Activated naive CD4-positive, alpha-beta T cell treated with anti-CD3 and anti-CD28 coated beads, Interleukin-2, amount 10 ng/mL, durations not matched to agents 7 days and 5 days (primary cell): ENCODE data around the gene SHC2.

Experiments
- CTCF ChIA-PET: fragments of 350-600 bp; sonication (Branson Sonifier 250); formaldehyde crosslinking; loops from one replicate; lab custom pipeline; 2021; ENCODE audit warnings: antibody characterized with exemption; lab: Charles Lee
- DNase-seq: peaks from one replicate; pipeline ENCODE4 v3.0.0-alpha.2; 2020
- H3K27ac Mint-ChIP-seq: one replicate; pipeline ENCODE4 v1.8.0; 2021; ENCODE audit warnings: mild to moderate bottlenecking, moderate library complexity, mixed read lengths
- H3K27me3 Mint-ChIP-seq: one replicate; pipeline ENCODE4 v1.8.0; 2021; ENCODE audit warnings: mild to moderate bottlenecking, mixed read lengths
- H3K36me3 Mint-ChIP-seq: one replicate; pipeline ENCODE4 v1.8.0; 2021; ENCODE audit warnings: mixed read lengths
- H3K4me1 Mint-ChIP-seq: one replicate; pipeline ENCODE4 v1.8.0; 2021; ENCODE audit warnings: mixed read lengths
- H3K4me3 Mint-ChIP-seq: one replicate; pipeline ENCODE4 v1.8.0; 2021; ENCODE audit warnings: mild to moderate bottlenecking, moderate library complexity, mixed read lengths
- H3K9me3 Mint-ChIP-seq: one replicate; pipeline ENCODE4 v1.8.0; 2021; ENCODE audit warnings: mixed read lengths

SHC2 gene

DNA sequence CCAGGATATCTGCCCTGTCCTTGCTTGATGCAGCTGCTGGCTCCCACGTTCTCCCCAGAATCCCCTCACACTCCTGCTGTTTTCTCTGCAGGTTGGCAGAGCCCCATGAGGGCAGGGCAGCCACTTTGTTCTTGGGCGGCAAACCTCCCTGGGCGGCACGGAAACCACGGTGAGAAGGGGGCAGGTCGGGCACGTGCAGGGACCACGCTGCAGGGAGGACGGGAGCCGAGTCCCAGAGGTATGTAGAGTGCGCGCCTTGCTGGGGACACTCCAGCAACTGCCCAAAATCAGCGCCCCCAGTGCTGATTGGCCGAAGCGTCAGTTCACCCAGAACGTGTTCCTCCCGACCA is 86.0 kb downstream of the SHC2 start:
- Mint-ChIP-seq H3K4me1 (peaks cover 2% of the 10 kb centered on the region), H3K27me3 (peaks cover 35% of the 10 kb centered on the region), H3K36me3 (no peaks in the 10 kb centered on the region), H3K27ac (no peak overlapping the region), H3K9me3 (no peaks in the 10 kb centered on the region), H3K4me3 (no peak overlapping the region)
- DNase-seq = no peak
- CTCF ChIA-PET = no interaction called here

DNA sequence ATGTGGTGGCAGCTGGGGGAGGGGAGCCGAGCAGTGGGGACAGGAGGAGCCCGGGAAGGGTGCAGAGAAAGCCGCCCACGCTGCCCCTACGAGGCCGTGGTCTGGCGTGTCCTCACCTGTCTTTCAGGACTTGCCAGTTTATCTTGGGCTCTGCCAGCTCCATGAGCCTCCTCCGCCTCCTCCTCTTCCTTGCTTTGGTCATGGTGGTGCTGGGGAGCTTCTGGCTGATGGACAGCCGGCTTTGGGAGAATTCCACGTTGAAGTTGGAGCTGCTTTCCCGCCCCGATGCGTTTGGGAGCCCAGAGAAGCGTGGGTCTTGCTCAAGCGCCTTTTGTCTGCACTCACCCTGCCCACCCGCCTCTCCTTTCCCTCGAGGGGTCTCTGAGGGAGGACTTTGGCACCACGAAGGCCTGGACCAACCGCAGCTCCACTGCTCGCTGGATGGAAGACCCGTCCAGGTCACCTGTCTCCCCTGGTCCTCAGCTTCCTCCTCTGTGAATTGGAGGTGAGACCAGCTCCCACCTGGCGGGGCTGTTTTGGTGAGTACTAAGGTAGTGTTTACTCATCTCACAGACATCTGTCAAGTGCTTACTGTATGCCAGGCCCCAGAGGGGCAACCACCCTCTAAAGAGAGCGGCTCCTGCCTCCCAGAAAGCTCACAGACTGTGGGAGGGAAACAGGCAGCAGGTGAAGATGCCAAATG is 86.5 kb downstream of the SHC2 start:
- CTCF ChIA-PET = no interaction called here
- no peaks in the 10 kb centered on the region for H3K9me3 Mint-ChIP-seq

DNA sequence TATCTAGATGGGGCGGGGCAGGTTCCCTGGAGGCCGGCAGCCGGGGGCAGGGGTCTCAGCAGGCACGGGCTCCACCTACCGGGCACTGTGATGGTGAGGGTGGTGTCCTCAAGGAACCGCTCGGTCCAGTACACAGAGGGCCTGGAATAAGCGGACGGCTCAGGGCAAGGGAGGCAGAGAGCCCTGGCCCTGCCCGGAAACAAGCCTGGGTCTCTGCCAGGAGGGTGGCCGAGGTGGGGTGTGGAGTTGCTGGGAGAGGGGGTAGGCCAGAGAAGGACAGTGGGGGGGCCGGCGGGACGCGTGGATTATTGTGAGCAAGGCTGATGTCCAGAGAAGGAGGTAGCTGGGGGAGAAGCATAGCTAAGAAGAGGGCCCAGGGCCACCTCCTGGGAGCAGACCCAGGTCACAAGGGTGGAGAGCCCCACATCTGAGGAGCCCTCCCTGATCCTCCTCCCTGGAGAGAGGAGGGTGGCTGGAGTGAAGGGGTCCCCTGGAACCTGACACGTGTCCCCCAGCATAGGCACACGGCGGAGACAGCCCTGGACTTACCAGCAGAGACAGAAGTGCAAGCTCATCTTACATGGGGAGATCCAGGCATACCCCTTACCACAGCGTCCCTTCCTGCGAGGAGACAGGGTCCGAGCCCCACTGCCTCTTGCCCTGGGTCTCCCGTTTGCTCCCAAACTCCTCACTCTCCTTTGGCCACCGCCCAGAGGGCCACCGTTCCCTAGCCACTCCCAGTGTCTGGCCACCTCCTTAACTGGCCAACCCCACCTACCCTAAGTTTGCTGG is 87.2 kb downstream of the SHC2 start:
- no peaks in the 10 kb centered on the region for H3K36me3 Mint-ChIP-seq
- H3K4me1 Mint-ChIP-seq = peaks cover 2% of the 10 kb centered on the region
- no peak overlapping the region for H3K27ac Mint-ChIP-seq
- no peak overlapping the region for H3K4me3 Mint-ChIP-seq
- DNase-seq = no peak
- H3K9me3 Mint-ChIP-seq = no peaks in the 10 kb centered on the region
- H3K27me3 Mint-ChIP-seq = peaks cover 35% of the 10 kb centered on the region
- CTCF ChIA-PET = no interaction called here

More for the DNA sequence above, 86.5 kb downstream of the SHC2 start:
- H3K4me3 Mint-ChIP-seq = no peak overlapping the region
- H3K36me3 Mint-ChIP-seq = no peaks in the 10 kb centered on the region
- peaks cover 35% of the 10 kb centered on the region for H3K27me3 Mint-ChIP-seq
- no peak for DNase-seq
- no peak overlapping the region for H3K27ac Mint-ChIP-seq
- H3K4me1 Mint-ChIP-seq = peaks cover 2% of the 10 kb centered on the region

DNA sequence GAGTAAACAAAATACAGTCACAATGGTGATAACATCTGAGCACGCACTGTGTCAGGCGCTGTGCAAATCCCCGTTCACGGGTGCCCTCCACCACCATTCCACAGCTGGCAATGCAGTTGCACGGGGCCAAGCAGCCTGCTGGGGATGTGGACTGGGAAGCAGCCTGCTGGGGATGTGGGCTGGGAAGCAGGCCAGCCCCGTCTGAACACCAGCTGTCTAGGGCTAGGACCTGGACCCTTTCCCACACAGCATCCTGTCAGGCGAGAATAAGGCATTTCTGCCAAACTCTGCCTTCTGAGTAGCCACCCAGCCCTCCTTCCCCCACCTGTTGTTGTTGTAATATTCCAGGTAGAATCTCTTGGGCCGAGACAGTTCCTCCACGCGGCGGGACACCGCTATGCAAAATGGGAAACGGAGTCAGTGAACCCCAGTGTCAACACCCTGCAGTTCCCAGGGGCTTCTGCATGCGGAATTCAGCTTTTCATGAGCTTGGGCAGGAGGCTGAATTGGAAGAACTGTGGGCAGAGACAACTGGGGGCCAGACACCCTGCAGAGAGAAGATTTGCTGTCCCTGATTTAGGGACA is 88.4 kb downstream of the SHC2 start:
- H3K9me3 Mint-ChIP-seq = no peaks in the 10 kb centered on the region
- H3K4me1 Mint-ChIP-seq = no peaks in the 10 kb centered on the region
- no peak overlapping the region for H3K27ac Mint-ChIP-seq
- no peaks in the 10 kb centered on the region for H3K36me3 Mint-ChIP-seq
- CTCF ChIA-PET = no interaction called here
- no peak overlapping the region for H3K4me3 Mint-ChIP-seq
- no peak for DNase-seq
- peaks cover 33% of the 10 kb centered on the region for H3K27me3 Mint-ChIP-seq

DNA sequence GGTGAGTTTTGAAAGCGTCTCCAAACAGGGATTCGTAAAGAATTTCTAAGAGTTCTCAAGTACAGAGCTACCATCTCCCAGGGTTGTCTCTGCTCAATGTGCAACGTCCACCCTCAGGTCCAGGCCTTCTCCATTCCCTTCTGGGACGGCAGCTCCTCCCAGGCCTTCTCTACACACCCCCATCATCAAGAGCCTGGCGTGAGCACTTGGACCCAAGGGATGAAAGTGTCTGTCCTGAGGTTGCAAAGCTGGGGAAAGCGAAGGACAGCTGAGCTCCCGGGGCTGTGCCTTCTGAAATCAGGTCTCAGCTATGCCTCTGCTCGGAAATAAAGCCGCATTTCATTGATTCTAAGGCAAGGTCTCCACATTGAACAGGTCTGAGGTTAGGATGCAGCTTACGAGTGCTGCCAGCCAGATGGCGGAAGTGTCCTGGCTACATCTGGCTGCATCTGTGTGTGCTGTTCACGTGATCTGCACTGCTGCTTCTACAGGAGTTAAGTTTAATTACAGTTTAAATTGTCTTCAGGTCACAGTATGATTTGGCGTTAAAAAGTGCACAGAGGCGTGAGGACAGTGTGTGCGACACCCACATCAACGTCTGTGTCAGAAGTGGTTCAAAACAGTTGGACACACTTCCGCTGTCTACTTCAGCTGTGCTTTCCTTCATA is 89.2 kb downstream of the SHC2 start:
- Mint-ChIP-seq H3K27ac (no peak overlapping the region), H3K4me3 (no peak overlapping the region), H3K4me1 (no peaks in the 10 kb centered on the region), H3K9me3 (no peaks in the 10 kb centered on the region), H3K36me3 (no peaks in the 10 kb centered on the region), H3K27me3 (peaks cover 38% of the 10 kb centered on the region)
- no peak for DNase-seq
- CTCF ChIA-PET = interaction anchor here (1.7 kb wide), 1 partner anchor 139 kb away, joined by 4 read pairs; no protein-coding TSS in a partner anchor

DNA sequence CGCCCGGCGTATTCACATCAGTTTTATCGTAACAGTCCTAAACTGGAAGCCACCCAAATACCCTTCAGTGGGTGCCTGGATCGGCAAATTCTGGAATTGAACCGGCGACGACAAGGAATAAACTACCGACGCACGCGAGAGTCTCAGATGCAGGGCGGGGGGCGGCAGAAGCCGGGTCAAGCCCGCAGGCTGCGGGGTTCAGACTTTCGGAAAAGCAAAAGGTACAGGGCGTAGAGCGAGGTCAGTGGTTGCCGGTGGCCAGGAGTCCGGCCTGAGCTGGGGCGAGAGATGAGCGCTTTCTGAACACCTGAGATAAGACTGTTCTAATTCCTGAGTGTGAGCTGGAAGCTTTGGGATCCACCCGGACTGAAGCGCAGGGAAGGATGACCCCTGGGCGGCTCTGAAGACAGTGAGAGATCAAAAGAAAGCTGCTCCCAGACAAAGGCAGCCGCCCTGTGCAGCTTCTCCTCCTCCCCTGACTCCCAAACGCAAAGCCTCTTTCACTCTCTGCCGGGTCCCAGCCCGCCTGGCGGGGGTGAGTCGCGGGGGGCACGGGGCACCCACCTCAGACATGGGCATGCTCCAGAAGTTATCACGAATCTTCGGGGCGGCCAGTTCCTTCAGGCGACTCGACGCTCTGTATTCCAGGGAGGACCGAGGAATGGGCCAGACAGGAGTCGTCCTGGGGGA is 90.0 kb downstream of the SHC2 start:
- Mint-ChIP-seq H3K9me3 (no peaks in the 10 kb centered on the region), H3K27me3 (peaks cover 38% of the 10 kb centered on the region)
- no peak for DNase-seq

DNA sequence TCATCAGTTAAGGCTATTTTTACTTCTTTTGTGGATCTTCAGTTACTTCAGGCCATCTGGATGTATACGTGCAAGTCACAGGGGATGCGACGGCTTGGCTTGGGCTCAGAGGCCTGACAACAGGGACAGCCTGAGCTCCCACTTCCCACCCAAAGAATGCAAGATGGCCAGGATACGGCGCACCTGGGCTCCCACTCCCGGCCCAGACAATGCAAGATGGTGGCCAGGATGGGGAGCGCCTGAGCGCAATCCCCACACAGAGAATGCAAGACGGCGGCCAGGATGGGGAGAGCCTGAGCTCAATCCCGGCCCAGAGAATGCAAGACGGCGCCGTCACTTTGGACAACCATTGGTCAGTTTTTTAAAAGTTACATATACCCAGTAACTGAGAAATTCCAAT is 91.0 kb downstream of the SHC2 start:
- Mint-ChIP-seq H3K27me3 (peaks cover 39% of the 10 kb centered on the region), H3K36me3 (no peaks in the 10 kb centered on the region), H3K9me3 (no peaks in the 10 kb centered on the region), H3K27ac (no peak overlapping the region), H3K4me3 (no peak overlapping the region), H3K4me1 (no peaks in the 10 kb centered on the region)
- CTCF ChIA-PET = interaction anchor here (1.7 kb wide), 1 partner anchor 141 kb away, joined by 4 read pairs; no protein-coding TSS in a partner anchor
- DNase-seq = no peak

More for the DNA sequence above, 90.0 kb downstream of the SHC2 start:
- CTCF ChIA-PET = interaction anchor here (1.7 kb wide), 1 partner anchor 140 kb away, joined by 4 read pairs; no protein-coding TSS in a partner anchor
- no peak overlapping the region for H3K4me3 Mint-ChIP-seq
- H3K27ac Mint-ChIP-seq = no peak overlapping the region
- H3K4me1 Mint-ChIP-seq = no peaks in the 10 kb centered on the region
- H3K36me3 Mint-ChIP-seq = no peaks in the 10 kb centered on the region

DNA sequence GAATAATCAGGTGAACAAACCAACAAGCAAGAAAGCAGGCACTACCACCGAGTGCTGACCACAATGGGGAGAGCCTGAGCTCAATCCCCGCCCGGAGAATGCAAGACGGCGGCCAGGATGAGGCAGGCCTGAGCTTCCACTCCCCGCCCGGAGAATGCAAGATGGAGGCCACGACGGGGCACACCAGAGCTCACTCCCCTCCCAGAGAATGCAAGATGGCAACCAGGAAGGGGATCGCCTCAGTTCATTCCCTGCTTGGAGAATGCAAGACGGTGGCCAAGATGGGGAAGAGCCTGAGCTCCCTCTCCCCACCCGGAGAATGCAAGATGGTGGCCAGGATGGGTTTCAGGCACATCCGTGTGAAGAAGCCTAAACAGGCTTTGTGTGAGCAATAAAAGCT is 91.6 kb downstream of the SHC2 start:
- H3K4me3 Mint-ChIP-seq = no peak overlapping the region
- no peaks in the 10 kb centered on the region for H3K9me3 Mint-ChIP-seq
- no peak for DNase-seq
- peaks cover 33% of the 10 kb centered on the region for H3K27me3 Mint-ChIP-seq
- CTCF ChIA-PET = no interaction called here
- H3K36me3 Mint-ChIP-seq = no peaks in the 10 kb centered on the region
- H3K4me1 Mint-ChIP-seq = no peaks in the 10 kb centered on the region
- H3K27ac Mint-ChIP-seq = no peak overlapping the region

DNA sequence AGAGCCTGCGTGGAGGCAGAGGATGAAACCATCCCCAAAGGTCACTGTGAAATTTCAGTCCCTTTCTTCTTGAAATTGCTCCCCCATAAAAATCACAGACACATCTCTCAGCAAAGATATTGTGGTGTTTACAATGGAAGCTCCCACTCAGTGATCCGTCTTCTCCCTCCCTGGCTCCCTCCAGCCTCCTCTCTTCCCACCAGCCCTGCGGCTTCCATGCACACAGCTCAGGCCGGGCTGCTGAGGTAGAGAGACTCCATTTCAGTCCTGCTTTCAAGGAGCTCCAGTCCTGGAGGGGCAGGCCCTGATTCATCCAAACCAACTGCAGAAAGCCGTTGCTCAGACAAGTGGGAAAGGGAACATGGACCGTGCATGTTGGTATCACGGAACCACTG is 92.2 kb downstream of the SHC2 start:
- Mint-ChIP-seq H3K9me3 (no peaks in the 10 kb centered on the region), H3K4me3 (no peak overlapping the region), H3K27ac (no peak overlapping the region), H3K4me1 (no peaks in the 10 kb centered on the region), H3K36me3 (no peaks in the 10 kb centered on the region), H3K27me3 (peaks cover 29% of the 10 kb centered on the region)
- DNase-seq = no peak
- CTCF ChIA-PET = no interaction called here

DNA sequence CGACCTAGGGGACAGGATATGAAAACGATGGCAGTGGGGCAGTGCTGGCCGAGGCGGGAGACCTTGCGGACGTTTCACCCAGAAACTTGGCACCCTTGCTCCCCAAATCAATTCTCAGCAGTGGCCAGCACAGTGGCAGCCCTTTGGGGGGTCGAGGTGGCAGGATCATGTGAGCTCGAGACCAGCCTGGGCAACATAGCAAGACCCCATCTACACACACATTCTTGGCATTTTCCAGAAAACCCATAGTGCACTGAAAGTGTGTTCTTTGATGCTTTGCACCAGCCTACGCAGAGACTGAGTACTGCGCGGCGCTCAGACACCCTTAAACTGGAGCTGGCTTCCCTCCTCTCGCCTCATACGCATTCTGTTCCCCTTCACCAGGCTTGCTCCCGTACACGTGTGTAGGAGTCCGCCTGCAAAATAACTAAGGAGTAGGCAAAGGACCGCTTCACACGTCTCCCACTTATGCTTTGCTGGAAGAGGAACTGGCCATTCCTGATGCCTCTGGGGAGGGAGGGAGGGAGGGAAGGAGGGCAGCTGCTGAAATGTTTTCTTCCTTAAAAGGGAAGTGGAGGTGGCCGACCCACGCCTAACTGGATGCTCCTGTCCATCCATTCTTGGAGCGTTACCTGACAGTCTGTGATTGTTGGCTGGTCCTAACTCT is 92.7 kb downstream of the SHC2 start:
- H3K9me3 Mint-ChIP-seq = no peaks in the 10 kb centered on the region
- no peak for DNase-seq
- no peaks in the 10 kb centered on the region for H3K36me3 Mint-ChIP-seq
- peaks cover 29% of the 10 kb centered on the region for H3K27me3 Mint-ChIP-seq
- CTCF ChIA-PET = no interaction called here
- H3K4me1 Mint-ChIP-seq = no peaks in the 10 kb centered on the region
- no peak overlapping the region for H3K27ac Mint-ChIP-seq
- no peak overlapping the region for H3K4me3 Mint-ChIP-seq

DNA sequence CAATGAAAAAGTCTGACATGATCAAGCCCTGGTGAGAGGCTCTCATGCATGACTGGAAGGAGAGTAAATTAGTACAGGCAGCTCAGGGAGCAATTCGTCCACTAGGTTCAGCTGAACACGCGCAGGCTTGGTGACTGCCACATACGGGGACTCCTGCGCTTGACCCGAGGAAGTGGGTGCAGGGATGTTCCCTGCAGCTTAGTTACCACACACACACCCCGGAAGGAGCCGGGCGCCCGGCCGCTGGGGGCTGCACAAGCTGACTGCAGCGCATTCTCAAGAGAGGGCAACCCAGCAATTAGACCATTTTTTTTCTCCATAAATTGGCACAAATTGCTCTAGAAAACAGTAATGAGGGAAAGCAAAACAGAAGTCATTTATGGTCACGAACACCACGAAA is 93.3 kb downstream of the SHC2 start:
- no peaks in the 10 kb centered on the region for H3K9me3 Mint-ChIP-seq
- no peak for DNase-seq
- no peaks in the 10 kb centered on the region for H3K4me1 Mint-ChIP-seq
- CTCF ChIA-PET = no interaction called here
- peaks cover 26% of the 10 kb centered on the region for H3K27me3 Mint-ChIP-seq
- H3K27ac Mint-ChIP-seq = no peak overlapping the region
- H3K4me3 Mint-ChIP-seq = no peak overlapping the region
- no peaks in the 10 kb centered on the region for H3K36me3 Mint-ChIP-seq

DNA sequence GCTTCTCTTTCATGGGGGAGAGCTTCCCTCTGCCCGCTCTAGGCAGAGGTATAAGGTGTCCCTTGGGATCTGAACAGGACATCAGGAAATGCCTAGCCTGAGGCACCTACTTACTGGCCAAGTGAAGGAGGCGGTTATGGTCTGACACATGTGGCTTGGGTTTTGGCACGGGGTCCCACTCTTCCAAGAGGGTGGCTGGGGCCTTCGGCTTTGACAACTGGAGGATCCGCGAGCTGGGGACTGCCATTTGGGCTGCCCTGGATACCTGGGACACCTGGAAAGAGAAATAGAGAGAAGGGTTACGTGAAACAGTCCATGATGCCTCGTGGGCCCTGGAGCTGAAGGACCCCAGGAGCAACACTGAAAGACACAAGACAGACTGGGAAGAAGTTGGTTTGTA is 93.9 kb downstream of the SHC2 start:
- CTCF ChIA-PET = no interaction called here
- no peak for DNase-seq
- Mint-ChIP-seq H3K9me3 (no peaks in the 10 kb centered on the region), H3K4me3 (no peak overlapping the region), H3K36me3 (no peaks in the 10 kb centered on the region), H3K27me3 (peaks cover 25% of the 10 kb centered on the region), H3K4me1 (no peaks in the 10 kb centered on the region), H3K27ac (no peak overlapping the region)
